ENCODE data around the gene CLTC.

DNA sequence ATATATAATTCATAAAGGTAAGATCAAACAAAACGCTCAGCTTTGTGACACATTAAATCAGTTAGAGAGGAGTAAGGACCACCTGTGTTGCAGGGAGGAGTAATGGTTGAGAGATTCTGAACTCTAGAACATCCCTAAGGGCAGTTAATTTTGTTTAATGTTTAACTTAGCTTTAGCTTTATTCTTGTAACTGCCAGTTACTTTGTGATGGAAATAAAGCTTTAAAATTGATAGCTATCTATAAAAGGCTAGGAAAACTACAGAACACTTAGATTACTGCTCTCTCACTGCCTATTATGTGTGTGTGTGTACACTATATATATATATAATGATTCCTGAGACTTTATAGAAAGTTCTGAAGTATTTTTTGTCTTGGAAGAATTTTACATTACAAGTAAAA lies 49.7 kb downstream of the CLTC start:
- TF ChIP-seq, protein P1, sequence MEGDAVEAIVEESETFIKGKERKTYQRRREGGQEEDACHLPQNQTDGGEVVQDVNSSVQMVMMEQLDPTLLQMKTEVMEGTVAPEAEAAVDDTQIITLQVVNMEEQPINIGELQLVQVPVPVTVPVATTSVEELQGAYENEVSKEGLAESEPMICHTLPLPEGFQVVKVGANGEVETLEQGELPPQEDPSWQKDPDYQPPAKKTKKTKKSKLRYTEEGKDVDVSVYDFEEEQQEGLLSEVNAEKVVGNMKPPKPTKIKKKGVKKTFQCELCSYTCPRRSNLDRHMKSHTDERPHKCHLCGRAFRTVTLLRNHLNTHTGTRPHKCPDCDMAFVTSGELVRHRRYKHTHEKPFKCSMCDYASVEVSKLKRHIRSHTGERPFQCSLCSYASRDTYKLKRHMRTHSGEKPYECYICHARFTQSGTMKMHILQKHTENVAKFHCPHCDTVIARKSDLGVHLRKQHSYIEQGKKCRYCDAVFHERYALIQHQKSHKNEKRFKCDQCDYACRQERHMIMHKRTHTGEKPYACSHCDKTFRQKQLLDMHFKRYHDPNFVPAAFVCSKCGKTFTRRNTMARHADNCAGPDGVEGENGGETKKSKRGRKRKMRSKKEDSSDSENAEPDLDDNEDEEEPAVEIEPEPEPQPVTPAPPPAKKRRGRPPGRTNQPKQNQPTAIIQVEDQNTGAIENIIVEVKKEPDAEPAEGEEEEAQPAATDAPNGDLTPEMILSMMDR (IDR thresholded peaks at IDR 0.05; ENCODE audit: borderline replicate concordance, extremely low read depth, low read length, poor library complexity, severe bottlenecking): no peak
- no peak for TF ChIP-seq EZH2 (IDR thresholded peaks at IDR 0.05; ENCODE audit: borderline replicate concordance, low read depth, low read length, severe bottlenecking)

All from DND-41 (cell line).